Activated T-helper 2 cell treated with anti-CD3 and anti-CD28 coated beads, Interferon-gamma antibody, Interleukin-2, Interleukin-4, amounts not matched to agents 10 μg/mL and 5 μg/mL and 100 μg/mL, durations not matched to agents 14 hours and 24 hours and 36 hours (primary cell): ENCODE results near the gene MYBBP1A. TPM values are rescaled to one million over a fixed set of nuclear protein-coding genes. Genes with fewer than 3 reads are reported as not detected.

ENCODE experiments used
- DNase-seq: peaks from one replicate; pipeline ENCODE4 v3.0.0; 2021; ENCODE audit warnings: low spot score
- H3K27ac Mint-ChIP-seq: one replicate; pipeline ENCODE4 v1.8.0; 2021; ENCODE audit warnings: mixed read lengths
- H3K27me3 Mint-ChIP-seq: one replicate; pipeline ENCODE4 v1.8.0; 2021; ENCODE audit warnings: low read depth, mixed read lengths
- H3K36me3 Mint-ChIP-seq: one replicate; pipeline ENCODE4 v1.8.0; 2021; ENCODE audit warnings: low read depth, mixed read lengths
- H3K4me1 Mint-ChIP-seq: one replicate; pipeline ENCODE4 v1.8.0; 2021; ENCODE audit warnings: low read depth, mixed read lengths
- H3K4me3 Mint-ChIP-seq: one replicate; pipeline ENCODE4 v1.8.0; 2021; ENCODE audit warnings: low read depth, mild to moderate bottlenecking, moderate library complexity, mixed read lengths
- H3K9me3 Mint-ChIP-seq: one replicate; pipeline ENCODE4 v1.8.0; 2021; ENCODE audit warnings: mixed read lengths
- intact Hi-C: fragments of 100-400 bp; cut with micrococcal nuclease; formaldehyde crosslinking; loops from one replicate; pipeline ENCODE4 v1.15.1; 2023
- total RNA-seq: library from RNA; stranded (reverse); gene quantifications from 2 replicates; pipeline ENCODE4 v1.2.3, GENCODE V29; 2022

MYBBP1A gene
- total RNA-seq, 1 donor from 2014 or later = 137 TPM

DNA sequence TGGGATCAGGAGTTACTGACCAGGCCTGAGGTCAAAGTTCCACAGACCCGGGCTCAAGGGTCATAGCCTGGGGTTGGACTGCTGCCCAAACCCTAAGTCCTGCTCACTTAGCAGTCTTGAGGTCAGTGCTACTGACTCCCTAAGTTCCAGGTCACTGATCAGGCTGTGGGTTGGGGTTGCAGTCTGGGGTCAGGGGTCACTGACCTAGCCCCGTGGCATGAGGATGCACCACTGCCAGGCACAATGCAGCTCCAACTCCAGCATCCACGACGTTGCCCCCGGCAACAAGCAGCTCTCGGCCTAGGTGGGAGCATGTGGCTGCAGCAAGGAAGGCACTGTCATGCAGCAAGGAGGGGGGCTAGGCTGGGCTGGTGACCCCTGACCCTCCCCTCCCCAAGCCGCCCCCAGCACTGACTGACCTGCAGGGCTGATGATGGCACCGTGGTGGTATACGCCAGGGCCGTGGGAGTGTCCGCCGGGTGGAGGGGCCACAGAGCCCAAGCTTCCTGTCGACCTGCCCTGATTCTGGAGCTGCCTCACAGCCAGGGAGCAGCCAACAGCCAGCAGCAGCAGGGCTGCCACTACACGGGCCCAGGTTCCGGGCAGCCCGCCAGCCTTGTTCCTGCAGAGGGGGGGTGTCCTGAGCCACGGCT lies 4.1 kb upstream of the MYBBP1A start:
- Mint-ChIP-seq H3K4me1 (peaks cover 32% of the 10 kb centered on the region), H3K4me3 (no peak overlapping the region), H3K9me3 (no peaks in the 10 kb centered on the region), H3K36me3 (peaks cover 9% of the 10 kb centered on the region), H3K27ac (no peak overlapping the region), H3K27me3 (no peaks in the 10 kb centered on the region)
- intact Hi-C loops = no loop called here
- no peak for DNase-seq

DNA sequence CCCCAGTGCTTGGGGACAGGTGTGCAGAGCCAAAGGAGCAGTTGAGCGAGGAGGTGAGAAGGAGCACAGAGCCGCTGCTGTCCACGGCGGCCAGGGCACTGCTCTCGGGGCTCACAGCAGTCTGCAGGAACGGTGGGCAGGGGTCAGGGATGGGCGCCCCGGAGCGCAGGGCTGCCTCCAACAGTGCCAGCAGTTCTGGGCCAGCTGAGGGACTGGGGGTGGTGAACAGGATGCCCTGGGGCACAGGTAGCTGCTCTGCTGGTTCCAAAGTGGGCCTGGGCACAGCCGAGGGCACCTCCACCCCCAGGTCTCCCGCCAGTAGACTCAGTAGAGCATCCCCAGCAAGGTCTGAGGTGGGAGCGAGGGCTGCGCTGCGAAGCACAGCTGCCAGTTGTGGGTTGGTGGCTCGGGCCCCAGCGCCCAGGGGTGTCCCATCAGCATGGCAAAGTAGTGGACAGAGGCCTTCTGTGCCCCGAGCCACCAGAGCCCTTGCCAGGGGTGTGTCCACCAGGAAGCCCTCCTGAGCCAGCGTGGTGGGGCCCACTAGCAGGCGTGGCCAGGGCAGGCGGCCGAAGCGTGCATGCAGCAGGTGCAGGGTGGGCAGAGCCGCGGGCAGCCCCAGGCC lies 3.3 kb upstream of the MYBBP1A start:
- intact Hi-C loops = no loop called here
- H3K27ac Mint-ChIP-seq = no peak overlapping the region
- no peaks in the 10 kb centered on the region for H3K9me3 Mint-ChIP-seq
- H3K27me3 Mint-ChIP-seq = no peaks in the 10 kb centered on the region
- no peak overlapping the region for H3K4me3 Mint-ChIP-seq
- peaks cover 17% of the 10 kb centered on the region for H3K36me3 Mint-ChIP-seq
- DNase-seq = no peak
- H3K4me1 Mint-ChIP-seq = peaks cover 34% of the 10 kb centered on the region

DNA sequence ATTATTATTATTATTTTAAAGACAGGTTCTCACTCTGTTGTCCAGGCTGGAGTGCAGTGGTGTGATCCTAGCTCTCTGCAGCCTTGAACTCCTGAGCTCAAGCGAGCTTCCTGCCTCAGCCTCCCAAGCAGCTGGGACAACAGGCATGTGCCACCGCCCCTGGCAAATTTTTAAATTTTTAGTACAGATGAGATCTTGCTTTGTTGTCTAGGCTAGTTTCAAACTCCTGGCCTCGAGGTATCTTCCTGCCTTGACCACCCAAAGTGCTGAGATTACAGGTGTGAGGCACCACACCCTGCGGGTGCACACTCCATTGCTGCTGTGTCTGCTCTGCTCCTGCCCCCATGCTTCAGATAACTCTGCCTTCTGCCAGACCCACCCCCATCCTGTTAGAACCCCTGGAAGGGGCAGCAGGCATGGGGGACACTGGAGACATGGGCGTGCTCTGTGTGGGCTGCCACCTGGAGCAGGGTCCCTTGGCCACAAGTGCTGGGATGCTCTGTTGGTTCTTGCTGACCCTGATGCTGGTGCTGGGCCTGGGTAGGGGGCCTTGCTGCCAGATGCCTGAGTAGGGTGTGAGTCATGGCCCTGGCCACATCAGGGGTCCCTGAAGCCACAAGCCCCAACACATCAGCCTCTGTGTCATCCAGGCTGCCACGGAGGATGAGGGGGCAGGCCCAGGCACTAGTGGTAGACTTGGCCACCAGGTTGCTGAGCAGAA lies 2.6 kb upstream of the MYBBP1A start:
- no peaks in the 10 kb centered on the region for H3K9me3 Mint-ChIP-seq
- H3K27ac Mint-ChIP-seq = no peak overlapping the region

DNA sequence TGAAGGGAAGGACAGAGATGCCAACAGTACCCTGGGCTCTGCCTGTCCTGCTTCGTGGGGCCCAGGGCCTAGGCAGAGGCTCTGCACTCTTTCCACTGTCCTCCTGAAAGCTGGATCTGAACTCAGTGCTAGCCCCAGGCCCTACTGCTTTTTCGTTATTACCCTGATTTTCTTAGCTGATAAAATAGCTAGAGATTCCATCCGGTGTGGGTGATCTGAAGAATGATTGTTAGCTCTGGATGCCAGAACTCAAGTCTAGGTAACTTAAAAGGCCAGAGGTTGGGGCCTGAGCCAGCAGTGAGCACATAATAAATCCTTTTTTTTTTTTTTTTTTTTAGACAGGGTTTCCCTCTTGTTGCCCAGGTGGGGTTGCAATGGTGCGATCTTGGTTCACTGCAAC lies 1.8 kb upstream of the MYBBP1A start:
- H3K4me1 Mint-ChIP-seq = peaks cover 19% of the 10 kb centered on the region
- H3K36me3 Mint-ChIP-seq = peaks cover 29% of the 10 kb centered on the region
- DNase-seq = no peak
- H3K27me3 Mint-ChIP-seq = no peaks in the 10 kb centered on the region
- H3K27ac Mint-ChIP-seq = no peak overlapping the region
- H3K9me3 Mint-ChIP-seq = no peaks in the 10 kb centered on the region
- H3K4me3 Mint-ChIP-seq = peak overlapping the region; percentile 84
- intact Hi-C loops = no loop called here

More for the DNA sequence above, 2.6 kb upstream of the MYBBP1A start:
- intact Hi-C loops = no loop called here
- DNase-seq = no peak
- H3K27me3 Mint-ChIP-seq = no peaks in the 10 kb centered on the region
- H3K36me3 Mint-ChIP-seq = peaks cover 21% of the 10 kb centered on the region
- H3K4me3 Mint-ChIP-seq = no peak overlapping the region
- peaks cover 27% of the 10 kb centered on the region for H3K4me1 Mint-ChIP-seq

DNA sequence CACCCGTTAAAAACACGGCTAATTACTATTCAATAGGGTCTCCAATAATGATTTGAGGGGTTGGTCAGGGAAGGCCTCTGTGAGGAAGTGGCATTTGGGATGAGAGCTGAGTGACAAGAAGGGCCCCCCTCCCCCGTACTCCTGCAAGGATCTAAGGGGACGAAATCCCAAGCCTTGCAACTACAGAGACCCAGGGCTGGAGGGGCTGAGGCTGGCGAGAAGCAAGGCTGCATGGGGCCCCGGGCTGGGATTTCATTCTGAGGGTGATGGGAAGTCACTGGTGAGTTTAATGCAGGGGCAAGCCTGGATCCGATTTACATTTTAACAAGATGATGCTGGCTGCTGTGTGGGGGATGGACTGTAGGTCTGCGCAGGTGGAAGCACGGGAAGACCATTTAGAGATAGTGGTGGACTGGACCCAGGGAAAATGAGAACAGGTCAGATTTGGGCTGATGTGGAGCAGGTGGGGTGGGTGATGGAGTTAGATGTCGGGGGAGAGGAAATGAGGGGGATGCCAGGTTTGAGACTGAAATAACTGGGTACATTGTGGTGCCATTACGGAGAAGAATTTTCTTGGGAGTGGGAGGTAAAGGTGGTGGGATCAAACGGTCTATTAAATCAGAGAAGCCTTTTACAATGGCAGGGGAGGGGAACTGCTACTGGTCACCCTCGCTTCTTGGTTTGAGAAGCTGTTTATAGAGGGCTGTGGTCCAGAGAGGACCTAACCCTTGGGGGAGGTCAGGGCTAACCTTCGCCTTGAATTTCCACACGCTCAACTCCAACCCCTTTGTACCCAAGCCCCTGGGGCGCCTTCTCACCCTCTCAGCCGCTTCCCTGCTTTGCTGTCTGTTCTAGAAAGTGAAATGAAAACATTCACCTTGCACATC lies 932 bp upstream of the MYBBP1A start:
- intact Hi-C loops = loop anchor here (1.0 kb wide), 1 partner anchor 7 kb away; no protein-coding TSS in a partner anchor
- Mint-ChIP-seq H3K9me3 (no peaks in the 10 kb centered on the region), H3K4me3 (peak overlapping the region; percentile 84)

DNA sequence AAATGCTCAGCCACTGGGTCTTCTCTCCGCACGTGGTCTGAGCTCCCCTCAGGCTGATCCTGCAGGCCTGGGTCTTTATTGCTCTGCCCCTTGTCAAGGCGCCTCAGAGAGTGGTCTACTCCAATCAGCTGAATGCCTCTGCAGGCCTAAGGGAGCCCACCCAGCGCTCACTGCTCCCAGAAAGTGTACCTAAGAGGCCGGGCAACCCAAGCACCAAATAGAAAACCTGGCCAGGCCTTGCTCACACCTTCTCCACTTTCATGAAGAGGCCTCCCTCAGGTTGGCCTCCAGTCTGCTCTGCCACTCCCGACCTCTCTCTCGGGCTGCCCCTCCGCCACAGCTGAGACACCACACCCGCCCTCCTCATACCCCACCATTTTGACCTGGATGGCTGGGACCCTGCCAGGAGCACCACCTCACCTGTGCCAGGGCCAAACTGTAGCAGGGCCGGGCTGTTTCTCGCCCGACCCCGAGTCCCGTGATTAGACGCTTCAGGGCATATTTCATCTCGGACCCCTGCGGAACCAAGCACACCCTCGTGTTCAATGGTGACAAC lies 665 bp downstream of the MYBBP1A start:
- H3K4me3 Mint-ChIP-seq = peak overlapping the region; percentile 84
- DNase-seq = no peak
- H3K27me3 Mint-ChIP-seq = no peaks in the 10 kb centered on the region
- intact Hi-C loops = no loop called here
- H3K36me3 Mint-ChIP-seq = peaks cover 47% of the 10 kb centered on the region
- H3K9me3 Mint-ChIP-seq = no peaks in the 10 kb centered on the region
- H3K27ac Mint-ChIP-seq = peak overlapping the region; percentile 91
- peaks cover 14% of the 10 kb centered on the region for H3K4me1 Mint-ChIP-seq

More for the DNA sequence above, 932 bp upstream of the MYBBP1A start:
- peak overlapping the region; percentile 91 for H3K27ac Mint-ChIP-seq
- peaks cover 36% of the 10 kb centered on the region for H3K36me3 Mint-ChIP-seq
- no peaks in the 10 kb centered on the region for H3K27me3 Mint-ChIP-seq
- DNase-seq = no peak
- peaks cover 15% of the 10 kb centered on the region for H3K4me1 Mint-ChIP-seq

DNA sequence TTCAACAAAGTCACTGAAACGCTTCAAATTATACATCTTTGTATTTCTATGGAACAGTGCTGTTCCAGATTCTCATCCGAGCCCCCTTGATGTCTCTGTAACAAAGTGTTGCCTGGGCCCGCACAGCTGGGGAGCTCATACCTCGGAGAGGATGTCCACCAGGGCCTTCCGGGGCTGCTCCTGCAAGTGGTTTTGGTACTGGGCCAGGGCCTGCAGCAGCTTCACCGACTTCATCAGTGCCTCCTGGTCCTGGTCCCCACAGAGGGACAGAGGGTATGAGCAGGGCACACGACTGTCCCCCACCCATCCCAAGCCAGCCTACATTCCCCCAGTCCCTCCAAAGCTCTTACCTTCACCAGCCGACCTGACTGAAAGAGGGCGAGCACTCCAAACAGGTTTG lies 1.5 kb downstream of the MYBBP1A start:
- DNase-seq = no peak
- intact Hi-C loops = no loop called here
- H3K9me3 Mint-ChIP-seq = no peaks in the 10 kb centered on the region
- H3K4me1 Mint-ChIP-seq = peaks cover 14% of the 10 kb centered on the region
- H3K4me3 Mint-ChIP-seq = peak overlapping the region; percentile 84
- no peaks in the 10 kb centered on the region for H3K27me3 Mint-ChIP-seq
- peaks cover 51% of the 10 kb centered on the region for H3K36me3 Mint-ChIP-seq
- H3K27ac Mint-ChIP-seq = no peak overlapping the region

DNA sequence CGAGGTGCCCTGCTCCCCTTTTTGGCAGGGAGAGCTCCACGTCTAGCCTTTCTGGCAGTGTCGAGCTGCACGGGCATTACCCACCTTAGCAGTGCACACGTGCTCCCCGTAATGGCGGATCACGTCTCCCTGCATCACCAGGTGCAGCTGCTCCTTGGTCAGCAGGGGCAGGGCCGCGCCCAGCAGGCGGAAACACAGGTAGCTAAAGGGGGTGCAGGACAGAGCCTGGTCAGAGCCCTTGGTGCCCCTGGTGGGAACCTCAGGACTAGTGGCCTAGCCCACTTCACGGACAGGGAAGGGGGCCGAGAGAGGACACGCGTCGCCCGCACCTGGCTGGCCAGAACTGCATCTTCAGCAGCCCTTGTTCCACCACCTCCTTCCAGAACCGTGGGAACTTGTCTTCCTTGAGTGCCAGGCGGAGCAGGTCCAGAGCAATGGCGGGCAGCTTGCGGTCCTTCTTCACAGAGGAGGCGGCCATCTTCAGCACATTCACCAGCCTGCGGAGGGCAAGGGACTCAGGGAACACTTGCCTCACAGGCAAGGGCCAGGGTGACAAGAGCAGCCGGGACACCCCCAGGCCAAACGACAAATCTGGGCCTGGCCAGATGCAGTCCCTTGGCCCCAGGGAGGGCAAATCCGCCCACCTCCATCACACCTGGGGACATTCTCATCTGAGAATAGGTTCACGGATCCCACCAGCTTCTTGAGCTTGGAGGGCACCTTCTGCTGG lies 3.2 kb downstream of the MYBBP1A start:
- no peak for DNase-seq
- Mint-ChIP-seq H3K27me3 (no peaks in the 10 kb centered on the region), H3K36me3 (peaks cover 59% of the 10 kb centered on the region), H3K4me1 (peaks cover 14% of the 10 kb centered on the region), H3K9me3 (no peaks in the 10 kb centered on the region), H3K27ac (no peak overlapping the region), H3K4me3 (no peak overlapping the region)
- intact Hi-C loops = no loop called here

DNA sequence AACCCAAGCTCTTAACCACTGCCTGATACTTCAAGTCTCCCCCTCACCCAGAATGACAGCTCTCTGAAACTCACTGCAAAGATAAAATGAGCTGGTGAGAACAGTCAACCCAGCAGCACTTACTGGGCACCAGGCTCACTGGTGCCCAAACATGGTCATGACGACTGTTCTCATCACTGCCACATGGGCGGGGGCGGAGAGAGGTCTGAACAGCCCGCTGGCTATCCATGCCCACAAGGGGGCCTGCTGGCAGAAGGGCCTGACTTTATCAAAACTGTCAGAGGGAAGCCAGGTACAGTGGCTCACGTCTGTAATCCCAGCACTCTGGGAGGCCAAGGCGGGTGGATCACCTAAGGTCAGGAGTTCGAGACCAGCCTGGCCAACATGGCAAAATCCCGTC lies 4.0 kb downstream of the MYBBP1A start:
- Mint-ChIP-seq H3K27me3 (no peaks in the 10 kb centered on the region), H3K36me3 (peaks cover 66% of the 10 kb centered on the region), H3K9me3 (no peaks in the 10 kb centered on the region), H3K4me1 (peaks cover 14% of the 10 kb centered on the region), H3K27ac (no peak overlapping the region), H3K4me3 (no peak overlapping the region)
- intact Hi-C loops = no loop called here
- no peak for DNase-seq

DNA sequence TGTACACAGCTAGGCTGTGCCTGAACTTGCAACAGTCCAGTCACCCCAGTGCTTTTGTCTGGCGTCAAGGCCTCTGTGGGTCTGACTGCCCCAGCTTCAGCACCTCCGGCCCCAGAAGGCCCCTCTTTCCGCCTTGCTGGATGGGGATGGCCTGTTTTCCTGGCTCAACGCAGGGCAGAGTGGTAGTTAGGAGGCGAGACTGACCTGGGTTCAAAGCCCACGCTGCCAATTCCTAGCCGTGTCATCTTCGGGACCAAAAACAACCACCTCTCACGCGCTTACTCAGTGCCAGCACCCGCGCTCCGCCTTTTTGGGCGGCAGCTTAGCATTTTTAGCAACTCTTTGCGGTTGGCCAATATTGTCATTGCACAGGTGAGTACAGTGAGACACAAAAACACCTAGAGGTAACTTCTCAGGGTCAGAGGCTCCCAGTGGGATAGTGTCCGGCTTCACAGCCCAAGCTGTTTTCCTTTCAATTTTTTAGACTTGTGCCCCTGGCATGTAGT lies 4.6 kb downstream of the MYBBP1A start:
- no peaks in the 10 kb centered on the region for H3K9me3 Mint-ChIP-seq
- intact Hi-C loops = no loop called here
- no peaks in the 10 kb centered on the region for H3K27me3 Mint-ChIP-seq
- H3K4me1 Mint-ChIP-seq = peaks cover 8% of the 10 kb centered on the region
- H3K27ac Mint-ChIP-seq = no peak overlapping the region
- no peak for DNase-seq
- H3K4me3 Mint-ChIP-seq = no peak overlapping the region
- H3K36me3 Mint-ChIP-seq = peaks cover 72% of the 10 kb centered on the region

DNA sequence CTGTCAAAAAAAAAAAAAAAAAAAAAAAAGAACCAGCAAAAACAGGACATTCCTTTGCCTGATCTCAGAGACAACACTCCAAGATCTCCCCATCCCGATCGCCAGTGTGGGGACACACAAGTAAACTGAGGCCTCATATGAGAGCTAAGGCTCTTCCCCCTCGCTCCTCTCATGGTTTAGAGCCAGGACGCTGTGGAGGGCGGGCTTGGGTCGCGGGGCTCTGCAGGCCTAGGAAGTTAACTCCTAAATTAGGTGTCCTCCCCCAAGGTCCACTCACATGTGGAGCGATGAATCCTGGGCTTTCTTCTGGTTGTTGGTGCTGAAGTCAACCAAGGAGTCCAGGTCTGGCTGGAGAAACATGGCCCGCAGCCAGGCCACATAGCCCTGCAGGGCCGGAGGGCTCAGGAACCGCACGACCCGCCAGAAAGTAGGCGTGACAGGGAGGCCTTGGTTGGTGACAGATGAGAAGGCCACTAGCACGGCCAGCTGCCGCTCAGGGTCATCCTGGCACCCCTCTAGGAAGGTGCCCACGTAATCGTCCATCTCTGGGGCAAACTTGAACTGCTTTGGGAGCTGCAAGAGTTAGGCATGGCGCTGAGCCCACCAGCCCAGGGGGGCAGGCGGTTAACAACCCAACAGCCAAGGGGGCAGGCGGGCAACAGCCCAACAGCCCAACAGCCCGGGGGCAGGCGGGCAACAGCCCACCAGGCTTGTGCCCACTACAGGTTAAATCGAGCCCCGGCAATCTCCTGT lies 5.2 kb downstream of the MYBBP1A start:
- intact Hi-C loops = no loop called here
- no peaks in the 10 kb centered on the region for H3K9me3 Mint-ChIP-seq
- H3K4me3 Mint-ChIP-seq = no peak overlapping the region
- no peaks in the 10 kb centered on the region for H3K27me3 Mint-ChIP-seq
- H3K4me1 Mint-ChIP-seq = peaks cover 6% of the 10 kb centered on the region
- H3K27ac Mint-ChIP-seq = no peak overlapping the region
- peaks cover 74% of the 10 kb centered on the region for H3K36me3 Mint-ChIP-seq
- DNase-seq = no peak
